NCI-H1436 treated with DMSO at 0.1 percent for 48 hours (cell line): Measurements from ENCODE around the gene STK10.

Source experiments
- DNase-seq: peaks from one replicate; lab custom pipeline; 2025; lab: John Stamatoyannopoulos, UW

STK10 gene

GRCh38 chr5:172188893-172189692 is 1.1 kb upstream of the STK10 start:
- DNase-seq, result no peak

GRCh38 chr5:172187118-172188032 is 649 bp downstream of the STK10 start:
- no peak for DNase-seq

- DNase-seq, result no peak
These were observed 1.8 kb downstream of the STK10 start for GRCh38 chr5:172186114-172186695.

- DNase-seq, result no peak
These were observed 2.9 kb downstream of the STK10 start for GRCh38 chr5:172185096-172185461.

GRCh38 chr5:172183881-172184280 is 4.1 kb downstream of the STK10 start:
- DNase-seq, result no peak

GRCh38 chr5:172182291-172182690 is 5.7 kb downstream of the STK10 start:
- no peak for DNase-seq

- no peak for DNase-seq
These were observed 7.1 kb downstream of the STK10 start for GRCh38 chr5:172180936-172181335.

GRCh38 chr5:172178991-172179989 is 8.7 kb downstream of the STK10 start:
- DNase-seq, result no peak

- DNase-seq, result no peak
These were observed 9.6 kb downstream of the STK10 start for GRCh38 chr5:172178301-172178987.

- no peak for DNase-seq
These were observed 10.8 kb downstream of the STK10 start for GRCh38 chr5:172177176-172177575.

GRCh38 chr5:172175263-172175719 is 12.7 kb downstream of the STK10 start:
- no peak for DNase-seq

- no peak for DNase-seq
These were observed 14.4 kb downstream of the STK10 start for GRCh38 chr5:172173564-172174153.

GRCh38 chr5:172172912-172173563 is 15.0 kb downstream of the STK10 start:
- no peak for DNase-seq

- DNase-seq, result no peak
These were observed 16.9 kb downstream of the STK10 start for GRCh38 chr5:172171118-172171517.

GRCh38 chr5:172170251-172170701 is 17.7 kb downstream of the STK10 start:
- DNase-seq, result no peak

GRCh38 chr5:172169216-172169615 is 18.8 kb downstream of the STK10 start:
- DNase-seq, result no peak

GRCh38 chr5:172168311-172168710 is 19.7 kb downstream of the STK10 start:
- DNase-seq, result no peak

- no peak for DNase-seq
These were observed 20.1 kb downstream of the STK10 start for GRCh38 chr5:172167895-172168294.

- no peak for DNase-seq
These were observed 21.8 kb downstream of the STK10 start for GRCh38 chr5:172166030-172166826.
